HEK293 (cell line): ENCODE data around the gene MMS19.

Experiments used
- CTCF ChIA-PET: fragments of 350-600 bp; formaldehyde crosslinking; extraction: SDS; loops from one replicate; lab custom pipeline; 2021; ENCODE audit warnings: antibody characterized with exemption; lab: Yijun Ruan, JAX
- POLR2A ChIA-PET: fragments of 300-600 bp; formaldehyde crosslinking; extraction: SDS; loops from one replicate; lab custom pipeline; 2020; ENCODE audit warnings: antibody characterized with exemption, inconsistent platforms; lab: Yijun Ruan, JAX
- H3K27ac ChIP-seq: fragments of 200-500 bp; sonication (Bioruptor generic); 2 replicates; pipeline ENCODE4 v1.5.1; 2014; ENCODE audit warnings: low read depth, low read length, control low read depth, inconsistent platforms; ENCODE audit errors: extremely low read depth
- H3K36me3 ChIP-seq, 2 experiments: fragments of 200-500 bp in 1 of 2; sonication (Bioruptor generic) in 1 of 2; 1 replicate in 1 of 2; 2 replicates in 1 of 2; pipeline ENCODE4 v1.5.1; 2014 to 2017; ENCODE audit warnings: inconsistent platforms in 2 of 2, low read length in 2 of 2; ENCODE audit not compliant: control insufficient read depth in 2 of 2, insufficient read depth in 1 of 2
- H3K4me1 ChIP-seq: fragments of 200-500 bp; sonication (Bioruptor generic); 2 replicates; pipeline ENCODE4 v1.5.1; 2014; ENCODE audit warnings: mild to moderate bottlenecking, low read length, inconsistent platforms; ENCODE audit not compliant: control insufficient read depth, insufficient read depth
- H3K4me3 ChIP-seq: 2 replicates; pipeline ENCODE4 v1.5.1; 2011; ENCODE audit warnings: low read depth, mild to moderate bottlenecking, control low read depth, low read length, moderate library complexity
- H3K9me3 ChIP-seq: fragments of 200-500 bp; sonication (Bioruptor generic); 2 replicates; pipeline ENCODE4 v1.5.1; 2014; ENCODE audit warnings: low read depth, low read length, inconsistent platforms; ENCODE audit not compliant: control insufficient read depth, insufficient read depth
- RBAK ChIP-seq: fragments of 450-650 bp; formaldehyde crosslinking; IDR thresholded peaks from 2 replicates; pipeline ENCODE4 v1.5.1; 2016; ENCODE audit warnings: missing biosample characterization, missing genetic modification characterization
- ZNF366 ChIP-seq: fragments of 450-650 bp; formaldehyde crosslinking; conservative IDR thresholded peaks from 2 replicates; pipeline ENCODE4 v1.5.1; 2016; ENCODE audit warnings: missing biosample characterization, missing genetic modification characterization
- ZNF560 ChIP-seq: fragments of 450-650 bp; formaldehyde crosslinking; IDR thresholded peaks from 2 replicates; pipeline ENCODE4 v1.5.1; 2017; ENCODE audit warnings: missing biosample characterization, missing genetic modification characterization, borderline replicate concordance
- TF ChIP-seq, protein P1 (sequence below): fragments of 450-650 bp; formaldehyde crosslinking; IDR thresholded peaks from 2 replicates; pipeline ENCODE4 v1.5.1; 2017; ENCODE audit warnings: missing biosample characterization, missing genetic modification characterization
- TF ChIP-seq, protein P2 (sequence below): fragments of 450-650 bp; formaldehyde crosslinking; IDR thresholded peaks from 2 replicates; pipeline ENCODE4 v1.5.1; 2016; ENCODE audit warnings: missing biosample characterization, missing genetic modification characterization, borderline replicate concordance
- TF ChIP-seq, protein P3 (sequence below): fragments of 450-650 bp; formaldehyde crosslinking; IDR thresholded peaks from 2 replicates; pipeline ENCODE4 v1.5.1; 2017; ENCODE audit warnings: missing biosample characterization, missing genetic modification characterization
- TF ChIP-seq, protein P4 (sequence below): fragments of 450-650 bp; formaldehyde crosslinking; conservative IDR thresholded peaks from 2 replicates; pipeline ENCODE4 v1.5.1; 2016; ENCODE audit warnings: low read depth, missing biosample characterization, missing genetic modification characterization

Gene MMS19

DNA sequence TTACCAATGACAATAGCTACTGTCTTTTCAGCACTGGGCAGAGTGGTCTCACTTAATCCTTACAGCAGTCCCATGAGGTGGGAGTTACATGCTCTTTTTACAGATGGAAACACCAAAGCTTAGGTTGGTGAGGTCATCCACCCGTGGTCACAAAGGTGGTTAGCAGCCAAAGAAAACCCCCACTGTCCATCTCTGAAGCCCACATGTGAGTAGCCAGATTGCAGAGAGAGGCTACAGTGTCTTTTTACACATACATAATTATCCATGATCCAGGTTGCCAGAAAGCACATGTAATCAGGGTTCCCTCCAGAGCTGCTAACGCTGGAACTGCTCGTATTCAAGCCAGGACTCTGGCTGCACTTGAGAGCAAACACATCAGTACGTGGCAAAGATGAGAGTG lies 49.7 kb upstream of the MMS19 start (continued):
- TF ChIP-seq, protein P1, sequence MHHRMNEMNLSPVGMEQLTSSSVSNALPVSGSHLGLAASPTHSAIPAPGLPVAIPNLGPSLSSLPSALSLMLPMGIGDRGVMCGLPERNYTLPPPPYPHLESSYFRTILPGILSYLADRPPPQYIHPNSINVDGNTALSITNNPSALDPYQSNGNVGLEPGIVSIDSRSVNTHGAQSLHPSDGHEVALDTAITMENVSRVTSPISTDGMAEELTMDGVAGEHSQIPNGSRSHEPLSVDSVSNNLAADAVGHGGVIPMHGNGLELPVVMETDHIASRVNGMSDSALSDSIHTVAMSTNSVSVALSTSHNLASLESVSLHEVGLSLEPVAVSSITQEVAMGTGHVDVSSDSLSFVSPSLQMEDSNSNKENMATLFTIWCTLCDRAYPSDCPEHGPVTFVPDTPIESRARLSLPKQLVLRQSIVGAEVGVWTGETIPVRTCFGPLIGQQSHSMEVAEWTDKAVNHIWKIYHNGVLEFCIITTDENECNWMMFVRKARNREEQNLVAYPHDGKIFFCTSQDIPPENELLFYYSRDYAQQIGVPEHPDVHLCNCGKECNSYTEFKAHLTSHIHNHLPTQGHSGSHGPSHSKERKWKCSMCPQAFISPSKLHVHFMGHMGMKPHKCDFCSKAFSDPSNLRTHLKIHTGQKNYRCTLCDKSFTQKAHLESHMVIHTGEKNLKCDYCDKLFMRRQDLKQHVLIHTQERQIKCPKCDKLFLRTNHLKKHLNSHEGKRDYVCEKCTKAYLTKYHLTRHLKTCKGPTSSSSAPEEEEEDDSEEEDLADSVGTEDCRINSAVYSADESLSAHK, result no peak
- TF ChIP-seq, protein P2, sequence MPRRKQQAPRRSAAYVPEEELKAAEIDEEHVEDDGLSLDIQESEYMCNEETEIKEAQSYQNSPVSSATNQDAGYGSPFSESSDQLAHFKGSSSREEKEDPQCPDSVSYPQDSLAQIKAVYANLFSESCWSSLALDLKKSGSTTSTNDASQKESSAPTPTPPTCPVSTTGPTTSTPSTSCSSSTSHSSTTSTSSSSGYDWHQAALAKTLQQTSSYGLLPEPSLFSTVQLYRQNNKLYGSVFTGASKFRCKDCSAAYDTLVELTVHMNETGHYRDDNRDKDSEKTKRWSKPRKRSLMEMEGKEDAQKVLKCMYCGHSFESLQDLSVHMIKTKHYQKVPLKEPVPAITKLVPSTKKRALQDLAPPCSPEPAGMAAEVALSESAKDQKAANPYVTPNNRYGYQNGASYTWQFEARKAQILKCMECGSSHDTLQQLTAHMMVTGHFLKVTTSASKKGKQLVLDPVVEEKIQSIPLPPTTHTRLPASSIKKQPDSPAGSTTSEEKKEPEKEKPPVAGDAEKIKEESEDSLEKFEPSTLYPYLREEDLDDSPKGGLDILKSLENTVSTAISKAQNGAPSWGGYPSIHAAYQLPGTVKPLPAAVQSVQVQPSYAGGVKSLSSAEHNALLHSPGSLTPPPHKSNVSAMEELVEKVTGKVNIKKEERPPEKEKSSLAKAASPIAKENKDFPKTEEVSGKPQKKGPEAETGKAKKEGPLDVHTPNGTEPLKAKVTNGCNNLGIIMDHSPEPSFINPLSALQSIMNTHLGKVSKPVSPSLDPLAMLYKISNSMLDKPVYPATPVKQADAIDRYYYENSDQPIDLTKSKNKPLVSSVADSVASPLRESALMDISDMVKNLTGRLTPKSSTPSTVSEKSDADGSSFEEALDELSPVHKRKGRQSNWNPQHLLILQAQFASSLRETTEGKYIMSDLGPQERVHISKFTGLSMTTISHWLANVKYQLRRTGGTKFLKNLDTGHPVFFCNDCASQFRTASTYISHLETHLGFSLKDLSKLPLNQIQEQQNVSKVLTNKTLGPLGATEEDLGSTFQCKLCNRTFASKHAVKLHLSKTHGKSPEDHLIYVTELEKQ (tag by site-specific recombination), result no peak
- no peak for TF ChIP-seq RBAK

DNA sequence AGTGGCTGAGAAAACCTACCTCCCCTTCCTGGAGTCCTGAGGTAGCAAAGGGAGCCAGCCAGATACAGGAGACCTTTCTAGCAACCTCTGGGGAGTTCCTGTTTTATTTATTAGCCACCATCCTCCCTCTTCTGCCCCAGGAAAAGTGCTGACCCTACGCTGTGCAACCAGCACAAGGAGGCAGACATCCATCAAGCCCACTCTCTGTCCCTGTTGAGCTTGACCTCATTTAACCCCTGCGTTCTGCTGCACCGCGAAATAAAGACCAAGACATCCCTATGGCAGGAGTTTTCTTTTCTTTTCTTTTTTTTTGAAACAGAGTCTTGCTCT lies 49.0 kb upstream of the MMS19 start:
- TF ChIP-seq ZNF560 (tag by site-specific recombination) (no peak), ZNF366 (tag by site-specific recombination) (no peak)
- TF ChIP-seq, protein P3, sequence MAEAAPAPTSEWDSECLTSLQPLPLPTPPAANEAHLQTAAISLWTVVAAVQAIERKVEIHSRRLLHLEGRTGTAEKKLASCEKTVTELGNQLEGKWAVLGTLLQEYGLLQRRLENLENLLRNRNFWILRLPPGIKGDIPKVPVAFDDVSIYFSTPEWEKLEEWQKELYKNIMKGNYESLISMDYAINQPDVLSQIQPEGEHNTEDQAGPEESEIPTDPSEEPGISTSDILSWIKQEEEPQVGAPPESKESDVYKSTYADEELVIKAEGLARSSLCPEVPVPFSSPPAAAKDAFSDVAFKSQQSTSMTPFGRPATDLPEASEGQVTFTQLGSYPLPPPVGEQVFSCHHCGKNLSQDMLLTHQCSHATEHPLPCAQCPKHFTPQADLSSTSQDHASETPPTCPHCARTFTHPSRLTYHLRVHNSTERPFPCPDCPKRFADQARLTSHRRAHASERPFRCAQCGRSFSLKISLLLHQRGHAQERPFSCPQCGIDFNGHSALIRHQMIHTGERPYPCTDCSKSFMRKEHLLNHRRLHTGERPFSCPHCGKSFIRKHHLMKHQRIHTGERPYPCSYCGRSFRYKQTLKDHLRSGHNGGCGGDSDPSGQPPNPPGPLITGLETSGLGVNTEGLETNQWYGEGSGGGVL (tag by site-specific recombination), result no peak
- TF ChIP-seq, protein P4, sequence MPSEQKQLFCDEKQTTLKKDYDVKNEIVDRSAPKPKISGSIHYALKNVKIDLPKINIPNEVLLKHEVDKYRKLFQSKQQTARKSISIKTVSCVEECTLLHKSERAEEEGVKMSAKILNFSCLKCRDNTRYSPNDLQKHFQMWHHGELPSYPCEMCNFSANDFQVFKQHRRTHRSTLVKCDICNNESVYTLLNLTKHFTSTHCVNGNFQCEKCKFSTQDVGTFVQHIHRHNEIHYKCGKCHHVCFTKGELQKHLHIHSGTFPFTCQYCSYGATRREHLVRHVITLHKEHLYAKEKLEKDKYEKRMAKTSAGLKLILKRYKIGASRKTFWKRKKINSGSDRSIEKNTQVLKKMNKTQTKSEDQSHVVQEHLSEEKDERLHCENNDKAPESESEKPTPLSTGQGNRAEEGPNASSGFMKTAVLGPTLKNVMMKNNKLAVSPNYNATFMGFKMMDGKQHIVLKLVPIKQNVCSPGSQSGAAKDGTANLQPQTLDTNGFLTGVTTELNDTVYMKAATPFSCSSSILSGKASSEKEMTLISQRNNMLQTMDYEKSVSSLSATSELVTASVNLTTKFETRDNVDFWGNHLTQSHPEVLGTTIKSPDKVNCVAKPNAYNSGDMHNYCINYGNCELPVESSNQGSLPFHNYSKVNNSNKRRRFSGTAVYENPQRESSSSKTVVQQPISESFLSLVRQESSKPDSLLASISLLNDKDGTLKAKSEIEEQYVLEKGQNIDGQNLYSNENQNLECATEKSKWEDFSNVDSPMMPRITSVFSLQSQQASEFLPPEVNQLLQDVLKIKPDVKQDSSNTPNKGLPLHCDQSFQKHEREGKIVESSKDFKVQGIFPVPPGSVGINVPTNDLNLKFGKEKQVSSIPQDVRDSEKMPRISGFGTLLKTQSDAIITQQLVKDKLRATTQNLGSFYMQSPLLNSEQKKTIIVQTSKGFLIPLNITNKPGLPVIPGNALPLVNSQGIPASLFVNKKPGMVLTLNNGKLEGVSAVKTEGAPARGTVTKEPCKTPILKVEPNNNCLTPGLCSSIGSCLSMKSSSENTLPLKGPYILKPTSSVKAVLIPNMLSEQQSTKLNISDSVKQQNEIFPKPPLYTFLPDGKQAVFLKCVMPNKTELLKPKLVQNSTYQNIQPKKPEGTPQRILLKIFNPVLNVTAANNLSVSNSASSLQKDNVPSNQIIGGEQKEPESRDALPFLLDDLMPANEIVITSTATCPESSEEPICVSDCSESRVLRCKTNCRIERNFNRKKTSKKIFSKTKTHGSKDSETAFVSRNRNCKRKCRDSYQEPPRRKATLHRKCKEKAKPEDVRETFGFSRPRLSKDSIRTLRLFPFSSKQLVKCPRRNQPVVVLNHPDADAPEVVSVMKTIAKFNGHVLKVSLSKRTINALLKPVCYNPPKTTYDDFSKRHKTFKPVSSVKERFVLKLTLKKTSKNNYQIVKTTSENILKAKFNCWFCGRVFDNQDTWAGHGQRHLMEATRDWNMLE, result no peak
- Histone ChIP-seq H3K9me3 (no peaks in the 10 kb centered on the region), H3K36me3 (no peaks in the 10 kb centered on the region), H3K27ac (no peak overlapping the region), H3K4me1 (peaks cover 14% of the 10 kb centered on the region; the same call in 1 of the 2 replicates), H3K4me3 (no peak overlapping the region)
- ChIA-PET POLR2A (interaction anchor here (1.2 kb wide), 1 partner anchor 49 kb away, joined by 3 read pairs; the partner anchor contains the start of gene UBTD1), CTCF (interaction anchor here (0.7 to 4.1 kb wide), 3 partner anchors 12 to 83 kb away, joined by 3 to 24 read pairs (median 6); no protein-coding TSS in a partner anchor)
